ENCODE results near the gene NPHP3.
"Not testable (repeated sequence)": the region's sequence is repeated elsewhere in the genome, so short reads cannot be mapped to it uniquely, and the experiment has no call there.

NPHP3 gene

GRCh38 chr3:132642539-132642847 is 79.7 kb downstream of the NPHP3 start:
- no peak for FAIRE-seq

DNA sequence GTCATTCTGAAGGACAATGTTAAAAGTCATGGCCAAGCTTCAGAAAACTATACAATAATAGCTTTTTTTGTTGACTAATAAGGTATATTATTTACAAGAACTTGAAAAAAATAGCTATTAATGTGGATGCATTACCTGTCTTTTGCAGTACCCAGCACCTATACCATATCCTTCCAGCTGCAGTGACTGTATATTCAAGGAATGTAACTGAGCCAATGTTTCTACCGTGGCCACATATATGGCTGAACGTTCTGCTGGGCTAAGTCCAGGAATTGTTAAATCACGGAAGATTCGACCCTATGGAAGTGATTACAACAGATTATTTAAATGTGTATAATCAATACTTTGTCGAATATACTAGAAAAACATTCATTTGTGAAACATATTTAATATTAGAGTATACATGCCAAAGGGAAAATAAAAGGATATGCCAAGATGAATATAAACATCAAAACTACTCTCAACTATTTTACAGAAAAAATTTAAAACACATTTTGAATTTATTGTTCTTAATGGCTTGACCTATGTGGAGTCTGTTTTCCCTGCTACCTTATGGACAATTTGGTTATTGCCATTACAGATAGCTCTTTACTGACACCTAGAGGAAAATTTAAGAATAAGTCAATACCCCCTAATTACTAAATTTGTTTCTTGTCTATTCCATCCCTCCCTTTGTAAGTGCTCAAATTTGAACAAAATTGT is 80.2 kb downstream of the NPHP3 start:
- peak; percentile 40 for DNase-seq (ENCODE audit: low spot score)
- FAIRE-seq = no peak

More at GRCh38 chr3:132642539-132642847, 79.7 kb downstream of the NPHP3 start:
- no peak for DNase-seq (ENCODE audit: low spot score)

DNA sequence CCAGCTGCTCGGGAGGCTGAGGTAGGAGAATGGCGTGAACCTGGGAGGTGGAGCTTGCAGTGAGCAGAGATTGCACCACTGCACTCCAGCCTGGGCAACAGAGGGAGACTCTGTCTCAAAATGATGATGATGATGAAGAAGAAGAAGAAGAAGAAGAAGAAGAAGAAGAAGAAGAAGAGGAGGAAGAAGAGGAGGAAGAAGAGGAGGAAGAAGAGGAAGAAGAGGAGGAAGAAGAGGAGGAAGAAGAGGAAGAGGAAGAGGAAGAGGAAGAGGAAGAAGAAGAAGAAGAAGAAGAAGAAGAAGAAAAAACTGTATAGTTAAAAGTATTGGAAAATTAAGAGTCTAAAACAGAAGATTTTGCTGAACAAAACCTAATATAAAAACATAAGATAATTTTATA is 80.8 kb downstream of the NPHP3 start:
- not testable (repeated sequence) for DNase-seq (ENCODE audit: low spot score); FAIRE-seq

GRCh38 chr3:132638706-132639105 is 83.5 kb downstream of the NPHP3 start:
- FAIRE-seq (no peak), DNase-seq (ENCODE audit: low spot score) (no peak)

GRCh38 chr3:132637590-132637989 is 84.6 kb downstream of the NPHP3 start:
- no peak for DNase-seq (ENCODE audit: low spot score)
- no peak for FAIRE-seq

GRCh38 chr3:132635052-132635451 is 87.2 kb downstream of the NPHP3 start:
- DNase-seq (ENCODE audit: low spot score) (no peak), FAIRE-seq (no peak)
